ENCODE data around the gene RPRD1B. TPM values are rescaled to one million over a fixed set of nuclear protein-coding genes. Genes with fewer than 3 reads are reported as not detected.

RPRD1B gene
- total RNA-seq, 1 donor from 2014 or later, result 74.2 TPM

- ATAC-seq (ENCODE audit: poor library complexity) (no peak), DNase-seq (no peak)
- intact Hi-C loops (cut with DNase I), result no loop called here
Measured at GRCh38 chr20:38060536-38060935, 27.0 kb downstream of the RPRD1B start.

- intact Hi-C loops (cut with DNase I), result no loop called here
- DNase-seq (no peak), ATAC-seq (ENCODE audit: poor library complexity) (no peak)
Measured at GRCh38 chr20:38061109-38061508, 27.6 kb downstream of the RPRD1B start.

GRCh38 chr20:38062890-38063289 lies 29.3 kb downstream of the RPRD1B start:
- ATAC-seq (ENCODE audit: poor library complexity) (no peak), DNase-seq (no peak)
- intact Hi-C loops (cut with DNase I), result no loop called here

GRCh38 chr20:38063911-38064530 lies 30.5 kb downstream of the RPRD1B start:
- intact Hi-C loops (cut with DNase I), result no loop called here
- DNase-seq (no peak), ATAC-seq (ENCODE audit: poor library complexity) (no peak)

GRCh38 chr20:38065764-38066375 lies 32.3 kb downstream of the RPRD1B start:
- ATAC-seq (ENCODE audit: poor library complexity), result peak; percentile 67
- intact Hi-C loops (cut with DNase I), result no loop called here
- DNase-seq, result peak; percentile 58

GRCh38 chr20:38066969-38067716 lies 33.6 kb downstream of the RPRD1B start:
- intact Hi-C loops (cut with DNase I), result no loop called here
- DNase-seq, result no peak

GRCh38 chr20:38067717-38068365 lies 34.3 kb downstream of the RPRD1B start:
- DNase-seq (no peak), ATAC-seq (ENCODE audit: poor library complexity) (peak; percentile 5)
- intact Hi-C loops (cut with DNase I), result no loop called here

More at GRCh38 chr20:38066969-38067716, 33.6 kb downstream of the RPRD1B start:
- ATAC-seq (ENCODE audit: poor library complexity), result peak; percentile 81

GRCh38 chr20:38072898-38073297 lies 39.4 kb downstream of the RPRD1B start:
- no peak for DNase-seq

GRCh38 chr20:38073307-38074071 lies 39.9 kb downstream of the RPRD1B start:
- DNase-seq, result peak; percentile 64
- peak; percentile 75 for ATAC-seq (ENCODE audit: poor library complexity)
- intact Hi-C loops (cut with DNase I), result loop anchor here (2.0 kb wide), 1 partner anchor 91 kb away; the partner anchor contains the start of gene TGM2

More at GRCh38 chr20:38072898-38073297, 39.4 kb downstream of the RPRD1B start:
- peak; percentile 17 for ATAC-seq (ENCODE audit: poor library complexity)
- intact Hi-C loops (cut with DNase I), result loop anchor here (2.0 kb wide), 1 partner anchor 92 kb away; the partner anchor contains the start of gene TGM2

- DNase-seq, result no peak
- intact Hi-C loops (cut with DNase I), result no loop called here
- peak; percentile 60 for ATAC-seq (ENCODE audit: poor library complexity)
Measured at GRCh38 chr20:38075161-38075998, 41.8 kb downstream of the RPRD1B start.

- ATAC-seq (ENCODE audit: poor library complexity) (no peak), DNase-seq (no peak)
- intact Hi-C loops (cut with DNase I), result no loop called here
Measured at GRCh38 chr20:38076548-38076947, 43.0 kb downstream of the RPRD1B start.

- ATAC-seq (ENCODE audit: poor library complexity) (no peak), DNase-seq (no peak)
- intact Hi-C loops (cut with DNase I), result no loop called here
Measured at GRCh38 chr20:38078084-38078483, 44.5 kb downstream of the RPRD1B start.

GRCh38 chr20:38079353-38079752 lies 45.8 kb downstream of the RPRD1B start:
- ATAC-seq (ENCODE audit: poor library complexity), result no peak
- intact Hi-C loops (cut with DNase I), result no loop called here
- no peak for DNase-seq

GRCh38 chr20:38081575-38081974 lies 48.0 kb downstream of the RPRD1B start:
- ATAC-seq (ENCODE audit: poor library complexity) (no peak), DNase-seq (no peak)
- intact Hi-C loops (cut with DNase I), result no loop called here

GRCh38 chr20:38082894-38083293 lies 49.3 kb downstream of the RPRD1B start:
- intact Hi-C loops (cut with DNase I), result no loop called here

GRCh38 chr20:38083338-38084048 lies 49.9 kb downstream of the RPRD1B start:
- DNase-seq (no peak), ATAC-seq (ENCODE audit: poor library complexity) (peak; percentile 66)
- intact Hi-C loops (cut with DNase I), result no loop called here

More at GRCh38 chr20:38082894-38083293, 49.3 kb downstream of the RPRD1B start:
- ATAC-seq (ENCODE audit: poor library complexity) (no peak), DNase-seq (no peak)

GRCh38 chr20:38084425-38084951 lies 50.9 kb downstream of the RPRD1B start:
- DNase-seq, result no peak
- intact Hi-C loops (cut with DNase I), result no loop called here
- peak; percentile 77 for ATAC-seq (ENCODE audit: poor library complexity)

Measured in Right ventricle myocardium superior (tissue), 1 donor.